ENCODE measurements around the gene CFAP74.

DNA sequence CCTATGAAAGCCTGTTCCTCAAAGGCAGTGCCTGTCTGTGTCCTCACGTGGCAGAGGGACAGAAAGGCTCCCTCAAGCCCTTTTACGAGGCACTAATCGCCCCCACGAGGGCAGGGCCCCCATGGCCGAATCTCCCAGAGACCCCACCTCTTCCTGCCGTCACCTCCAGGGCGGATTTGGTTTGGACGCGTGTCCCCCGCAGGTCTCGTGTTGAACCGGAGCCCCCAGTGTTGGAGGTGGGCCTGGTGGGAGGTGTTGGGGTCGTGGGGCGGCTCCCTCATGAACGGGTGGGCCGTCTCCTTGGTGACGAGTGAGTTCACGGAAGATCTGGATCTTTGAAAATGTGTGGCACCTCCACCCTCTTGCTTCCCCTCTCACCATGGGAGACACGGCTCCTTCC lies 27.6 kb downstream of the CFAP74 start:
- no peak for TF ChIP-seq EP300 (IDR thresholded peaks at IDR 0.05; ENCODE audit: low read length)
- no peak for TF ChIP-seq POLR2AphosphoS5 (IDR thresholded peaks at IDR 0.05; ENCODE audit: control insufficient read depth, insufficient read depth, low read depth, low read length)
- TF ChIP-seq, protein P1, sequence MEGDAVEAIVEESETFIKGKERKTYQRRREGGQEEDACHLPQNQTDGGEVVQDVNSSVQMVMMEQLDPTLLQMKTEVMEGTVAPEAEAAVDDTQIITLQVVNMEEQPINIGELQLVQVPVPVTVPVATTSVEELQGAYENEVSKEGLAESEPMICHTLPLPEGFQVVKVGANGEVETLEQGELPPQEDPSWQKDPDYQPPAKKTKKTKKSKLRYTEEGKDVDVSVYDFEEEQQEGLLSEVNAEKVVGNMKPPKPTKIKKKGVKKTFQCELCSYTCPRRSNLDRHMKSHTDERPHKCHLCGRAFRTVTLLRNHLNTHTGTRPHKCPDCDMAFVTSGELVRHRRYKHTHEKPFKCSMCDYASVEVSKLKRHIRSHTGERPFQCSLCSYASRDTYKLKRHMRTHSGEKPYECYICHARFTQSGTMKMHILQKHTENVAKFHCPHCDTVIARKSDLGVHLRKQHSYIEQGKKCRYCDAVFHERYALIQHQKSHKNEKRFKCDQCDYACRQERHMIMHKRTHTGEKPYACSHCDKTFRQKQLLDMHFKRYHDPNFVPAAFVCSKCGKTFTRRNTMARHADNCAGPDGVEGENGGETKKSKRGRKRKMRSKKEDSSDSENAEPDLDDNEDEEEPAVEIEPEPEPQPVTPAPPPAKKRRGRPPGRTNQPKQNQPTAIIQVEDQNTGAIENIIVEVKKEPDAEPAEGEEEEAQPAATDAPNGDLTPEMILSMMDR (IDR thresholded peaks at IDR 0.05 in 2 of 3, conservative IDR thresholded peaks at IDR 0.05 in 1 of 3; ENCODE audit: insufficient read depth in 2 of 3, low read depth in 1 of 3, low read length in 3 of 3): no peak
- TF ChIP-seq, protein P2, sequence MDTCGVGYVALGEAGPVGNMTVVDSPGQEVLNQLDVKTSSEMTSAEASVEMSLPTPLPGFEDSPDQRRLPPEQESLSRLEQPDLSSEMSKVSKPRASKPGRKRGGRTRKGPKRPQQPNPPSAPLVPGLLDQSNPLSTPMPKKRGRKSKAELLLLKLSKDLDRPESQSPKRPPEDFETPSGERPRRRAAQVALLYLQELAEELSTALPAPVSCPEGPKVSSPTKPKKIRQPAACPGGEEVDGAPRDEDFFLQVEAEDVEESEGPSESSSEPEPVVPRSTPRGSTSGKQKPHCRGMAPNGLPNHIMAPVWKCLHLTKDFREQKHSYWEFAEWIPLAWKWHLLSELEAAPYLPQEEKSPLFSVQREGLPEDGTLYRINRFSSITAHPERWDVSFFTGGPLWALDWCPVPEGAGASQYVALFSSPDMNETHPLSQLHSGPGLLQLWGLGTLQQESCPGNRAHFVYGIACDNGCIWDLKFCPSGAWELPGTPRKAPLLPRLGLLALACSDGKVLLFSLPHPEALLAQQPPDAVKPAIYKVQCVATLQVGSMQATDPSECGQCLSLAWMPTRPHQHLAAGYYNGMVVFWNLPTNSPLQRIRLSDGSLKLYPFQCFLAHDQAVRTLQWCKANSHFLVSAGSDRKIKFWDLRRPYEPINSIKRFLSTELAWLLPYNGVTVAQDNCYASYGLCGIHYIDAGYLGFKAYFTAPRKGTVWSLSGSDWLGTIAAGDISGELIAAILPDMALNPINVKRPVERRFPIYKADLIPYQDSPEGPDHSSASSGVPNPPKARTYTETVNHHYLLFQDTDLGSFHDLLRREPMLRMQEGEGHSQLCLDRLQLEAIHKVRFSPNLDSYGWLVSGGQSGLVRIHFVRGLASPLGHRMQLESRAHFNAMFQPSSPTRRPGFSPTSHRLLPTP (IDR thresholded peaks at IDR 0.05; ENCODE audit: borderline replicate concordance, extremely low read depth, insufficient read length): no peak
- TF ChIP-seq IRF2 (CRISPR knock-in tag; IDR thresholded peaks at IDR 0.05): no peak
